ENCODE results near the gene NXT2. TPM values are rescaled to one million over a fixed set of nuclear protein-coding genes. Genes with fewer than 3 reads are reported as not detected.
A peak's percentile ranks its signal among the peaks of the same experiment; 100 is the strongest.

NXT2 gene
- total RNA-seq (2011; cell fraction: chromatin; rRNA removed; ENCODE audit: low replicate concordance), result 0.72 and 1.3 TPM in 2 replicates
- 0.33 and 0.79 TPM in 2 replicates for total RNA-seq (2011; cell fraction: nucleolus; rRNA removed)
- 1.2 and 1.9 TPM in 2 replicates for total RNA-seq (2011; cell fraction: nucleoplasm; rRNA removed)
- total RNA-seq (2014; rRNA removed), result 7.6 and 9.0 TPM in 2 replicates
- total RNA-seq (2014; rRNA removed; fragmentation: Illumina TruSeq; extraction: Trizol), result 15.7 and 19.0 TPM in 2 replicates
- 13.2 and 14.2 TPM in 2 replicates for total RNA-seq (2015; rRNA removed; fragmentation: Illumina TruSeq; extraction: Trizol)
- 11.0 and 12.6 TPM in 2 replicates for total RNA-seq (2021)
- polyA plus RNA-seq (2011; rRNA removed), result 12.4 and 18.6 TPM in 2 replicates
- polyA plus RNA-seq (2011; cell fraction: cytosol; rRNA removed), result 3.7 and 6.5 TPM in 2 replicates
- polyA plus RNA-seq (2011; cell fraction: nucleus; rRNA removed), result 2.1 and 2.6 TPM in 2 replicates
- 10.2 and 11.4 TPM in 2 replicates for polyA plus RNA-seq (2012)
- polyA plus RNA-seq (2014; fragmentation: Illumina TruSeq; extraction: Trizol), result 12.3 and 14.2 TPM in 2 replicates
- polyA plus RNA-seq (2014; fragmentation: Nextera tagmentation; extraction: Ambion mirVana), result 10 to 100 TPM; 26.5 to 29.6 TPM
- polyA plus RNA-seq (2014; rRNA removed), result 6.1 and 9.0 TPM in 2 replicates
- polyA minus RNA-seq (2011; rRNA and poly(A)+ RNA removed), result 10.7 and 12.3 TPM in 2 replicates
- 5.5 and 6.9 TPM in 2 replicates for polyA minus RNA-seq (2011; cell fraction: cytosol; rRNA and poly(A)+ RNA removed)
- 0.94 and 2.8 TPM in 2 replicates for polyA minus RNA-seq (2011; cell fraction: nucleus; rRNA and poly(A)+ RNA removed)
- Bru-seq, nascent RNA, result percentile 59 among the genes with signal in this experiment
- percentile 66 among the genes with signal in this experiment for BruChase-seq, experiment 1, labeled RNA remaining after a 2-hour chase
- percentile 72 among the genes with signal in this experiment for BruChase-seq, experiment 2, labeled RNA remaining after a 6-hour chase
- long read RNA-seq, experiment 1, transcript NXT2-203 (4 exons, 2,562 nt), result major isoform, 83 of 101 reads
- long read RNA-seq, experiment 1, transcript NXT2-202 (4 exons, 1,085 nt), result minor isoform, 10 of 101 reads
- long read RNA-seq, experiment 1, partial matches to known transcripts, result 5 of 101 reads
- long read RNA-seq, experiment 1, other reads (novel, unspliced or antisense), result 2 of 101 reads
- long read RNA-seq, experiment 2, partial matches to known transcripts, result 0 of 6 reads
- long read RNA-seq, experiment 2, other reads (novel, unspliced or antisense), result 6 of 6 reads
- long read RNA-seq, experiment 3, transcript NXT2-203 (4 exons, 2,562 nt), result major isoform, 12 of 23 reads
- long read RNA-seq, experiment 3, transcript NXT2-202 (4 exons, 1,085 nt), result minor isoform, 6 of 23 reads
- long read RNA-seq, experiment 3, partial matches to known transcripts, result 2 of 23 reads
- long read RNA-seq, experiment 3, other reads (novel, unspliced or antisense), result 3 of 23 reads

GRCh38 chrX:109536439-109537323 is at the start of gene NXT2:
Gene NXT2, plus strand, starts transcription at chrX:109536844. Its CDS starts 163 bp downstream, at chrX:109537007.
- no peaks in the 10 kb centered on the region for H3K27me3 ChIP-seq (ENCODE audit: control insufficient read depth in 2 of 2, insufficient read depth in 2 of 2, low read length in 2 of 2)
- intact Hi-C loops (cut with micrococcal nuclease) (no loop called here), in situ Hi-C loops (cut with MboI) (no loop called here)
- ChIA-PET POLR2A (interaction anchor here (0.8 to 1.6 kb wide), 4 partner anchors 10 to 1825 kb away, joined by 3 to 5 read pairs (median 4); no protein-coding TSS in a partner anchor), CTCF (ENCODE audit: low intra/inter-chr PET ratio) (no interaction called here)
- peak; percentile 91 to 94 (median 92) for DNase-seq (ENCODE audit: extremely low read depth in 1 of 4, low spot score in 3 of 4)
- H3K9me3 ChIP-seq (replicated peaks; ENCODE audit: control insufficient read depth, insufficient read depth, low read depth, low read length), result no peaks in the 10 kb centered on the region
- no peaks in the 10 kb centered on the region for H3K79me2 ChIP-seq (ENCODE audit: control insufficient read depth, insufficient read depth, low read length)
- no peaks in the 10 kb centered on the region for H4K20me1 ChIP-seq (replicated peaks; ENCODE audit: control insufficient read depth, insufficient read depth, low read length)
- WGBS (ENCODE audit: insufficient coverage, low coverage, missing lambda C conversion rate), result 2% methylated on average over 27 of the region's 43 CpGs
- H3K36me3 ChIP-seq (ENCODE audit: control insufficient read depth, insufficient read depth, low read length), result no peaks in the 10 kb centered on the region
- peak; percentile 100 for ATAC-seq
- peak within 1 kb of the TSS; percentile 78 for H3K4me3 ChIP-seq
- no peaks in the 10 kb centered on the region; a peak in 2 of 5 replicates for H3K4me1 ChIP-seq (replicated peaks in 1 of 2; ENCODE audit: control insufficient read depth in 2 of 2, insufficient read depth in 2 of 2, low read length in 2 of 2)
- no peaks in the 10 kb centered on the region for H3K9me1 ChIP-seq (ENCODE audit: control insufficient read depth, insufficient read depth, low read length)
- FAIRE-seq, result peak; percentile 74
- H3K9ac ChIP-seq (ENCODE audit: insufficient read depth in 1 of 2, low read depth in 2 of 2, low read length in 2 of 2), result peak within 1 kb of the TSS; percentile 91 to 95
- peak within 1 kb of the TSS; percentile 96 for H3K27ac ChIP-seq (ENCODE audit: extremely low read depth, low read depth, low read length)
- H3K4me2 ChIP-seq (ENCODE audit: insufficient read depth, low read length), result peak within 1 kb of the TSS; percentile 93
- no TSS peak for BruUV-seq (replicated peaks)
- peak within 1 kb of the TSS; percentile 99 for H2AFZ ChIP-seq (ENCODE audit: low read depth, low read length)
- TF ChIP-seq BRD4 (IDR thresholded peaks at IDR 0.05), result 0 out of 2 replicates have a peak, but pooled peaks have one; percentile 32
- no peak for TF ChIP-seq NONO (IDR thresholded peaks at IDR 0.05; ENCODE audit: low read depth in 2 of 2, low read length in 1 of 2)
- no peak for TF ChIP-seq JUND (IDR thresholded peaks at IDR 0.05; ENCODE audit: borderline replicate concordance, low read depth, low read length)
- no peak; the same call in 2 of the 3 replicates for TF ChIP-seq JUND (tag; IDR thresholded peaks at IDR 0.05; ENCODE audit: borderline replicate concordance, low read depth, low read length)
- TF ChIP-seq ZFX (CRISPR knock-in tag; IDR thresholded peaks at IDR 0.05), result peak; percentile 63
- TF ChIP-seq CREB3L1 (IDR thresholded peaks at IDR 0.05; ENCODE audit: borderline replicate concordance, low read depth), result peak; percentile 66
- peak; percentile 95; the same call in 1 of the 2 replicates for TF ChIP-seq PHF8 (IDR thresholded peaks at IDR 0.05; ENCODE audit: borderline replicate concordance, low read length)
- TF ChIP-seq PURB (CRISPR knock-in tag; IDR thresholded peaks at IDR 0.05; ENCODE audit: low read depth), result no peak
- no peak for TF ChIP-seq HNRNPL (IDR thresholded peaks at IDR 0.05; ENCODE audit: low read depth, low read length)
- peak; percentile 39; the same call in 1 of the 2 replicates for TF ChIP-seq OTX1 (CRISPR knock-in tag; IDR thresholded peaks at IDR 0.05)
- no peak for TF ChIP-seq ZNF282 (CRISPR knock-in tag; IDR thresholded peaks at IDR 0.05)
- TF ChIP-seq CGGBP1 (CRISPR knock-in tag; IDR thresholded peaks at IDR 0.05), result 0 out of 2 replicates have a peak, but pooled peaks have one; percentile 12
- TF ChIP-seq HEY1 (CRISPR knock-in tag; IDR thresholded peaks at IDR 0.05; ENCODE audit: borderline replicate concordance), result no peak
- TF ChIP-seq MED1 (CRISPR knock-in tag; IDR thresholded peaks at IDR 0.05; ENCODE audit: borderline replicate concordance), result no peak
